GM06990 (cell line): ENCODE data around the gene CEP112.
"Not testable (repeated sequence)": the region's sequence is repeated elsewhere in the genome, so short reads cannot be mapped to it uniquely, and the experiment has no call there.

Experiments used
- DNase-seq: peaks from one replicate; pipeline ENCODE4 v3.0.0-alpha.2; 2011; ENCODE audit not compliant: insufficient read length; ENCODE audit errors: extremely low read depth
- H3K27me3 ChIP-seq: replicated peaks from 2 replicates; pipeline ENCODE4 v1.6.0; 2011; ENCODE audit warnings: low read length; ENCODE audit not compliant: control insufficient read depth, insufficient read depth
- H3K36me3 ChIP-seq: 2 replicates; pipeline ENCODE4 v1.5.1; 2011; ENCODE audit warnings: low read length; ENCODE audit not compliant: control insufficient read depth, insufficient read depth
- H3K4me3 ChIP-seq: replicated peaks from 2 replicates; pipeline ENCODE4 v1.5.1; 2011; ENCODE audit warnings: low read depth, mild to moderate bottlenecking, control low read depth, low read length
- CTCF ChIP-seq: IDR thresholded peaks from 2 replicates; pipeline ENCODE4 v1.5.1; 2011; ENCODE audit warnings: low read length, control low read depth, mild to moderate bottlenecking, inconsistent platforms; ENCODE audit not compliant: insufficient read depth, poor library complexity, severe bottlenecking

The CEP112 gene

GRCh38 chr17:65690626-65691310 is 501.2 kb downstream of the CEP112 start:
- DNase-seq: no peak
- H3K4me3 ChIP-seq: no peak overlapping the region
- no peaks in the 10 kb centered on the region; the same call in 1 of the 2 replicates for H3K27me3 ChIP-seq
- TF ChIP-seq CTCF: no peak
- no peaks in the 10 kb centered on the region for H3K36me3 ChIP-seq

DNA sequence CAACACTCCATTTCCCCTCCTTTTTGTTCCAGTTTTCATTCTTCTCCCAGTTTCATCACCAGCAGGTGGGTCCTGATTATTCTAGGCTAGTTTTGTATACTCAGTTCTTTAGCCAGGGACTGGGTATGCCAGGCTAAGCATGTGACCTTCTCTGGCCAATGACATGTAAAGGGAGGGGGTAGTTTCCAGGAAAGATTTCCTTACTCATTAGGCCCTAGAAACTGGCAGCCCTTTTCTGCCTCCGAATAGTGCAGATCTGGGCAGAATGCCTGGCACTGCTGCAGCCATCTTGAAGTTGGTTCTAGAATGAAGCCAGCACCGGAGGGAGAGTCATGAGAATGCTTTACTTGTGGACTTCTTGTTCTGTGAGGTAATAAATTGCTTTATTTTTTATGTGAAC is 503.6 kb downstream of the CEP112 start:
- no peak overlapping the region for H3K4me3 ChIP-seq
- DNase-seq: no peak
- TF ChIP-seq CTCF: no peak
- H3K36me3 ChIP-seq: no peaks in the 10 kb centered on the region
- no peaks in the 10 kb centered on the region; the same call in 1 of the 2 replicates for H3K27me3 ChIP-seq

DNA sequence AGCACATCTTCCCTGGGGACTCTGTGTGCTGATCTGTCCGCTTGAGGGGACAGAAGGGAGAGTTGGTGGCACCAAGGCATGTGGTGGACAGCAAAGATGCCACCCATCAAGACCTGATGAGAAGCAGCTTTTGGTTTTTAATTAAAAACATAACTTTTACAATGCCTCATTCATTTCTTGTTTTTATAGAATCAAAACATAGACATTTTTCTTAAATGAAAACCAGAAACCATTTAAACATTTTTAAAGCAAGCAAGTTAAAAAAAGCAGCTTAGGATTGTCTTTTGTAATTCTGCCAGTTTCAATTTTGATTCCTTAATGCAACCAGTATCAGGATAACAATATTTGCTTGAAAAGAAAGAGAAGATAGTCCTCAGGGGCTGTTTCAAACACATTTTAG is 506.8 kb downstream of the CEP112 start:
- Histone ChIP-seq H3K4me3 (no peak overlapping the region), H3K36me3 (no peaks in the 10 kb centered on the region), H3K27me3 (no peaks in the 10 kb centered on the region)
- DNase-seq: no peak
- TF ChIP-seq CTCF: no peak

GRCh38 chr17:65684631-65685030 is 507.3 kb downstream of the CEP112 start:
- TF ChIP-seq CTCF: no peak
- no peaks in the 10 kb centered on the region for H3K27me3 ChIP-seq
- H3K4me3 ChIP-seq: no peak overlapping the region
- H3K36me3 ChIP-seq: no peaks in the 10 kb centered on the region
- DNase-seq: no peak

GRCh38 chr17:65683428-65683827 is 508.5 kb downstream of the CEP112 start:
- DNase-seq: no peak
- no peaks in the 10 kb centered on the region for H3K36me3 ChIP-seq
- no peak for TF ChIP-seq CTCF

DNA sequence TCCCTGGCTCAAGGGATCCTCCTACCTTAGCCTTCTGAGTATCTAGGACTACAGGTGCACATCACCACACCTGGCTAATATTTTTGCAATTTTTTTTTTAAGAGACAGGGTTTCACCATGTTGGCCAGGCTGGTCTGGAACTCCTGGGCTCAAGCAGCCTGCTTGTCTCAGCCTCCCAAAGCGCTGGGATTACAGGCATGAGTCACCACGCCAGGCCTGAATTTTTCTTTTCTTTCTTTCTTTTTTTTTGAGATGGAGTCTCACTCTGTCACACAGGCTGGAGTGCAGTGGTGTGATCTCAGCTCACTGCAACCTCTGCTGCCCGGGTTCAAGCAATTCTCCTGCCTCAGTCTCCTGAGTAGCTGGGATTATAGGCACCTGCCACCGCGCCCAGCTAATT is 510.2 kb downstream of the CEP112 start:
- DNase-seq, H3K27me3 ChIP-seq, H3K36me3 ChIP-seq, H3K4me3 ChIP-seq: not testable (repeated sequence)

More at GRCh38 chr17:65683428-65683827, 508.5 kb downstream of the CEP112 start:
- H3K4me3 ChIP-seq: no peak overlapping the region
- H3K27me3 ChIP-seq: no peaks in the 10 kb centered on the region
